ENCODE data around the gene PIGM.

Gene PIGM

GRCh38 chr1:160020196-160020595, 11.6 kb downstream of the PIGM start:
- no peak for DNase-seq

DNA sequence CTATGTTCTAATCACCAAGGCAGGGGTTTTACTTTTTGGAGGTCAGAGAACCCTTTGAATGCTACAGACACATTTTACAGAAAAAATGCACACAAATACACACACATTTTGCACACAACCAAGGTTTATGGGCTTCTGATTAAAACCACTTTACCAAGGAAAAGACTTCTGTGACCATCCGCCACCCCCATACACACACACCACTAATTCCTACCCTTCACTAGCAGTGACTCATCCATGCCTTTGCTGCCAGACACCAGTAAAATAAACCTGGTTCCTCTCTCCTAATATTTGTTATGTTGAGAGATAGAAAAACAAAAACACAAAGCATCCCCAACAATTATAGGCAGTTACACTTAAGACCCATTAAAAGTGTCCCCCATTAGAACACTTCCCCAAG, 12.9 kb downstream of the PIGM start:
- no peak for DNase-seq

DNA sequence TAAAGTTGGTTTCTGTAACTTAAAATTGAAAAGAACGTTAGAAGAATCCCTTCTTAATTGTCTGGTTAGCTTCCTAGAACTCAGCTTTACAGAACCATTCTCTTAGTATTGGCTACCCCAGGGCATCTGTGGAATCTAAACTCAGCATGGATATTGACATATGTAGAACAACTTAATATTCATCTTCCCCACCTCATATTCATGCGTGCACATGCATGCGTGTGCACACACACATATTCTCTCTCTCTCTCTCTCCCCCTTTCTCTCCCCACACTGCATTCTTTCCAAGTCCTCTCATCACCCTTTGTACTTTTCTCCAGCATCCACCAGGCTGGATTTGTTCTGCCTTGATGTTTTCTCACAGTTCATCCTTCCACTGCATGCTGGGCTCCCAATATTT, 13.4 kb downstream of the PIGM start:
- no peak for DNase-seq

GRCh38 chr1:160017592-160017991, 14.2 kb downstream of the PIGM start:
- DNase-seq: no peak

GRCh38 chr1:160011781-160012180, 20.0 kb downstream of the PIGM start:
- DNase-seq: no peak

GRCh38 chr1:160009801-160010200, 22.0 kb downstream of the PIGM start:
- no peak for DNase-seq

DNA sequence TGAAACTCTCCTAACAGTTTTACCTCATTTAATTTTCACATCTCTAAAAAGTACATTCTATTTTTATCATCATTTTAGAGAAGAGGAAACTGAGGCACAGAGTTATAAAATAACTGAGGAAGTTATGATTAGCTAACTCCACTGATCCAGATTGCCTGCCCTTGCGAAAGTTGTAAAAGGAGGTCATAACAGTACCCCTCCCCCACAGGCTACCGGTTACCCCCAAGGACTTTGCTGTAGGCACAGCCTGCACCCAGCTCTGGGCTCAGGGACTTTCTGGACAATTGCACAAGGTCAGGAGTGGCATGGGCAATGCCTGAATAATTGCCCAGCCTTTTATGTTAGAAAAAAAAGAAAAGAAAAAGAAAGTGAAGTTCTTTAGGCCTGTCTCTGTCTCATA, 22.7 kb downstream of the PIGM start:
- no peak for DNase-seq

GRCh38 chr1:160007577-160008200, 24.1 kb downstream of the PIGM start:
- no peak for DNase-seq

DNA sequence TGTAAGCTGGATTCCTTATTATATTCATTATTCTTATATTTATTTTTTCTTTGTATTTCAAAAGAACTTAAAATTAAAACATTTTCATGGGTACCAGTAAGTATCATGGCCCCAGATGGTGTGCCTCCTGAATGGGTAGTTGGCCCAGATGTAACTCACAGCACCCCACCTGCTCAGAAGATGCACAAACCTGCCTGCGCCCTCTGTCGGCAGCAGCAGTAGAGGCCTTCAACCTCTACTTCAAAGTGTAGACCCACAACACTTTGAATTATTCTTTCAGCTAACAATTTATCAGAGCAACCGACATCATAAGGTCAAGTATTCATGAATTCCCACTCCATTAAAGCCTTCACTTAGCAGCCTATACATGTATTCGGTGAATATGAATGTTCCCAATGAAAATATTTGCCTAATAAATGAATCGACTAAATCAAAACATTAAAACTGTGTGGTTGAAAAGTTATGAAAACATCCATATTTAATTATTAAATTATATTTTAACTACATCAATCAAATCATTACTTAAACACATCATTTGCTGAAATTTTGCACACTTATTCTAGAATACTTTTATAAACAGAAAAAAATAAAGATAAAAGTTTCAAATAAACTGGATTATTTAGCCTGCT, 25.4 kb downstream of the PIGM start:
- DNase-seq: no peak

DNA sequence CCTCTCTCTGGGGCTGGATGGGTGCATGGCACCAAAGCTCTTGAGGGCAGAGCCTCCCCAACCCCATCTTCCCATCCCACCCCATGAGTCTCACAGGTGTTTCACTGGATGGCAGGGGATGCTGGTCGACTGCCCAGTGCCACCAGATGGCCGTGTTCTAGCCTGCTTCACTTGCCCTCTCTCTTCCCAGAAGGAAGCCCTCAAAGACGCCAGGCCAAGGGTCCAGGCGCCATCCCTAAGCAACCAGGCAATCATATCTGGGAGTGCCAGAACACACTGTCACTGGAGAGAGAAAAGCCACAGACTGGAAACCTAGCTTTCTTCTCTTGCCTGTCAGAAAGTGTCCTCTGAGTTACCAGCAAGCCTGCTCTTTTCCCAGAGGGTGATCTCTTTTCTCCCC, 26.7 kb downstream of the PIGM start:
- DNase-seq: no peak

GRCh38 chr1:160004425-160004824, 27.4 kb downstream of the PIGM start:
- DNase-seq: no peak

DNA sequence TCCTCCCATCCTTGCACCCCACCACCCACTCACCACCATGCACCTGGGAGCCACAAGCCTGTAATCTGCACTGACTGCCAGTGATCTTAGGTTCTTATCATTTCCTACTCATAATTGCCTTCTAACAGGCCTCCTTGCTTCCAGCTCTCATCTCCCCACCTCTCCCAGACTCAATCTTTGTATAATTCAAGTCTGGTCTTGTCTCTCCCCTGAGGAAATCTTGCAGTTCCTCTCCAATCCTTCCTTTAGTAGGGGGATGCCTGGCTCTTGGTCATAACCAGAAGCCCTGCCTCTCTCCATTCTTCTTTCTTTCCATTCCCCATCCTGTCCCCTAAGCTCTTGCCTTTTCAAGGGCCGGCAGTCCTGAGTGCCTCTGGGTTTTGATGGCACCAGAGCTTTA, 27.8 kb downstream of the PIGM start:
- DNase-seq: no peak

DNA sequence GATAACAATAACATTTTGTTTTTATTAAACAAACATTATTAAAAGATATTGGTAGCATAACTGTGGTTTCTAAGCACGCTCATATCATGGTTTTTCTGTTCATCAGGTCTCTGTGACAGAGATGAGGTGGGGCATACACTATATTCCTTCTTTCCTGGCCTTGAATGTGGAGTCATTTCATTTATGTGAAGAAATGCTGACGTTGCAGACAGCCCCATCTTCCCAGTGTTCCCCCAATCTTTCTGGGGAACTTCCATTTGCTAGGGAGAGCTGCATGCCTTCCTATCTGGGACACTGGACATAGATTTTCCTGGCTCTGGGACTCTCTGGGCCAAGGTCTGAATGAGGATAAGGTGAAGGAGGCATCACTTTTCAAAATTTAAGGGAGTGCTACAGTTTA, 30.4 kb downstream of the PIGM start:
- DNase-seq: no peak

DNA sequence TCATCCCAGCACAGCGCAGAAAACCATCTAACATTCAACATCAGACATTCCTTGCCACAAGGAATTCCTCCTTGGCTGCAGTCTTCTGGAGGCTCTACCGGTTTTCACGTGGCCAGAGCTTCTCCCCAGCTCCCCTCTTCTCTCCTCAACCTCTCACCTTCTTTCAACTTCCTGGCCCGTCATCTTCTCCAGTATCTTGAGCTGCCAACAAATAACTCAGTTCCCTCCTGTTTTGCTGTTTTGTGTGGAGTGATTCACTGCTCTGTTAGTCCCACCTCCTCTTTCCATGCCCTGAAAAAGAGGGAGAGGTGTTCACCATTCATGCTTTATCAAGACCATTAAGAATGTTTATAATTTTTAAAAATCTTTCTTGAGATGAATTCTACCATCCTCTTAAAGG, 32.6 kb downstream of the PIGM start:
- no peak for DNase-seq

DNA sequence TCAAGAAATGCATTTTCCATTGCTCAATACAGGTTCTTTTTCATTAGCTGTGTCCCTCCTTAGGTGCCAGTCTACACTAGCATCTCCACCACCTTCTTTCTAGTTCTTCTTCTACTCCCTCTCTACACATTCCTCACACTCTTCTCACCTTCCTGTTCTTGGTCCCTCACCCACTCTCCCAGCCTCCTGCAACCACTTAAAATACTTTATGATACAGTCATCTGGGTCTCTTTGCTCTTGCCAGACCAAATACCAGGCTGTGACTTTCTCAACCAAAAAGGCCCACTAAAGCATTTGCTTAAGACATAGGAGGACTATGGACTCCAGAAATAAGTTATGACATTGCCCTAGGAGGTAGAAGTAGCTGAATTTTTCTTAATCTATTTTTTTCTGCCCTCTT, 35.1 kb downstream of the PIGM start:
- no peak for DNase-seq

GRCh38 chr1:159994896-159995295, 36.9 kb downstream of the PIGM start:
- no peak for DNase-seq

GRCh38 chr1:159993911-159994310, 37.9 kb downstream of the PIGM start:
- no peak for DNase-seq

DNA sequence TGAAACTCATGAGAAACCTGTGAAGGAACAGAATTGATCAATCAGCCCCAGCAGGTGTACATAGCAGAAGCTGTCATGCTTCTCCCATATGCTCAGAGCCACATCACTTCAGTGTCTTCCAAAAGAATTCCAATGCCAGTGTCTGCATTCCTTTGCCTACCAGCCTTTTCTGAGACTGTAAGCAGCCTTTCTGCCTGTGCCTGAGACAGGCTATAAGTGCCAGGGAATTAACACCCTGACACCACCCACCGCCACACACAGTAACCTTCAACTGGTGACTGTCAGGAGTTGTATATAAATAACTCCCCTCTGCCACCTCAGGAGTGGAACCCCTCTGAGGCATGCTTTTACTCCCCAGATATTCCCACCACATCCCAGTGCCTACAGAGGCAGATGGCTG, 39.6 kb downstream of the PIGM start:
- no peak for DNase-seq

GRCh38 chr1:159991513-159991912, 40.3 kb downstream of the PIGM start:
- DNase-seq: no peak

DNA sequence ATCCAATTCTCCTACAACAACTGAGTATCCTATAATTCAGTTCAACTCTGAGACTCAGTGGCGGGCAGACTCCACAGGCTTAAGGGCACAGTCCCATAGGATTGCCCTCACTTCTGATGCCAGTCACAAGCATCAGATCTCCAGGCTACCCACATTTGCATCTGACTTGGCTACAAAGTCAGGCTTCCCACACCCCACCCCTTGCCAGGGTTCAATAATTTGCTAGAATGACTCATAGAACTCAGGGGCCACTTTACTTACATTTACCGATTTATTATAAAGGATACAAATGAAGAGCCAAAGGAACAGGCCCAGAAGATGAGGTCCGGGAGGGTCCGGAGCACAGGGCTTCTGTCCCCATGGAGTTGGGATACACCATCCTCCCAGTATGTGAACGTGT, 41.8 kb downstream of the PIGM start:
- no peak for DNase-seq

GRCh38 chr1:159989581-159989980, 42.2 kb downstream of the PIGM start:
- no peak for DNase-seq

DNA sequence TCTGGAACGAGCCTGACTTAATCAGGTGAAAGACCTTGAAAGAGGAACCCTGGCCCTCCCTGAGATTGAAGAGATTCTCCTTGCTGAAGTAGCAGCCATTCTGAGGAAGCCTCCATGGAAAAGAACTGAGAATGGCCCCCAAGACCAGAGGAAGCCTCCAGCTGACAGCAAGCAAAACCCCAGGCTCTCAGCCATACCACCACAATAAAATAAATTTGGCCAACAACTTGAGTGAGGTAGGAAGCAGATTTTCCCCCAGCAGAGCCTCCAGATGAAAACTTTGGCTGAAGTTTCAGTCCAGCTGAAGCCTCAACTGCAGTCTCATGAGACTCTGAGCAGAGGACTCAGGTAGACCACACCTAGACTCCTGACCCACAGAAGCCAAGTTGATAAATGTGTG, 43.8 kb downstream of the PIGM start:
- no peak for DNase-seq

DNA sequence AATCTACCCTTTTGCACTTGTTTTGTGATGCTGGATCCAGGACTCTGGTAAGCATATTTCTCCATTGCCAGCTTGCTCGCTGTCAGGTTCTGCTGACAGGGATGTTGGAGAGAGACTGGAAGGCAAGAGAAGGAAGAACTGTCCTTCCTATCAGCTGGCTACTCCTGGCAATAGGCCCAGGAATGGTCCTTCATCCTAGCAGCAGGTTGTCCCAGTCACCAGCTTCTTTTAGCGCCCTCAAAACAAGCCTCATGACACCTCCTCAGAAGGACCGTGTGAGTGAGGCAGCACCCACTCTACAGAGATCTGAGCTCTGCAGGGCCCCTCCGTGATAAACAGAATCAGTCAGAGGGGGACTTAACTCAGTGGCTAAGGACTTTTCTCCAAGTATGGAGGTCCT, 44.6 kb downstream of the PIGM start:
- DNase-seq: no peak

DNA sequence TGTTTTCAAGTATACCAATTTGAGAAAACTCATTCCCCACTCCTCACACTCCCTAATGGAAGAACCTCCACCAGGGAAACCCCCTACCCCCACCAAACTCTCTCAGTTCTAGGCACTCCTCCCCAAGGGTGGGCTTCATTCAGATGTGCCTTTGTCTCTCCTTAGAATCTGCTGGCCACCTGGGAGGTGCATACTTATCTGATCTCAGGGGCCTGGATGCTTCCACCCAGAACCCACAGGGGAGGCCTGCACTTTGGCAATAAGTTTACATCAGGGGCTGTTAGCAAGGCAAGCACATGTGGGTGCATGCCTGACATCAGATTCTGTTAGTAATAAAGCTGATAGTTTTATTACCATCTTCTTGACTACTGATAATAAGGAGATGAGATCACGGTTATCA, 45.3 kb downstream of the PIGM start:
- DNase-seq: no peak

GRCh38 chr1:159986093-159986492, 45.7 kb downstream of the PIGM start:
- DNase-seq: no peak

All from GOT3 (cell line).